ENCODE results near the gene CCN2. TPM values are rescaled to one million over a fixed set of nuclear protein-coding genes. Genes with fewer than 3 reads are reported as not detected.
A peak's percentile ranks its signal among the peaks of the same experiment; 100 is the strongest.
"Not testable (repeated sequence)": the region's sequence is repeated elsewhere in the genome, so short reads cannot be mapped to it uniquely, and the experiment has no call there.

Gene CCN2
- total RNA-seq, 1 donor from 2014 or later: 1,253 TPM

GRCh38 chr6:131917318-131917717, 33.9 kb downstream of the CCN2 start:
- peak overlapping the region; percentile 46 for H3K4me2 ChIP-seq (ENCODE audit: low read length)
- no peaks in the 10 kb centered on the region for H3K27me3 ChIP-seq (ENCODE audit: insufficient read depth, low read length)
- H3K27ac Mint-ChIP-seq (ENCODE audit: unreplicated experiment): peak overlapping the region; percentile 71

GRCh38 chr6:131916847-131917246, 34.3 kb downstream of the CCN2 start:
- Histone ChIP-seq H2AFZ (ENCODE audit: low read depth, low read length) (no peak overlapping the region), H3K79me2 (ENCODE audit: insufficient read depth, low read length) (no peaks in the 10 kb centered on the region), H3K9me3 (ENCODE audit: insufficient read depth, low read depth, low read length) (no peaks in the 10 kb centered on the region), H3K4me3 (ENCODE audit: insufficient read depth, low read depth, low read length) (no peak overlapping the region), H4K20me1 (ENCODE audit: insufficient read depth, low read length) (no peaks in the 10 kb centered on the region), H3K4me2 (ENCODE audit: low read length) (peak overlapping the region; percentile 46), H3K27ac (ENCODE audit: low read depth, low read length) (no peak overlapping the region), H3K27me3 (ENCODE audit: insufficient read depth, low read length) (no peaks in the 10 kb centered on the region), H3K4me1 (ENCODE audit: insufficient read depth, low read length) (peaks cover 7% of the 10 kb centered on the region), H3K9ac (ENCODE audit: low read length) (no peak overlapping the region), H3K36me3 (ENCODE audit: insufficient read depth, low read length) (no peaks in the 10 kb centered on the region)
- Mint-ChIP-seq H3K27me3 (ENCODE audit: low read depth, unreplicated experiment) (no peaks in the 10 kb centered on the region), H3K36me3 (ENCODE audit: low read depth, unreplicated experiment) (no peaks in the 10 kb centered on the region), H3K4me1 (ENCODE audit: low read depth, unreplicated experiment) (peaks cover 15% of the 10 kb centered on the region), H3K27ac (ENCODE audit: unreplicated experiment) (peak overlapping the region; percentile 71), H3K9me3 (ENCODE audit: unreplicated experiment) (peaks cover 4% of the 10 kb centered on the region), H3K4me3 (ENCODE audit: unreplicated experiment) (peak overlapping the region; percentile 51)
- FAIRE-seq: no peak
- DNase-seq (ENCODE audit: low read depth): peak; percentile 70
- TF ChIP-seq EZH2 (IDR thresholded peaks at IDR 0.05; ENCODE audit: insufficient read depth, low read length) (no peak), CTCF (IDR thresholded peaks at IDR 0.05; ENCODE audit: insufficient read depth, low read depth, low read length) (no peak)

More at GRCh38 chr6:131917318-131917717, 33.9 kb downstream of the CCN2 start:
- H3K9me3 ChIP-seq (ENCODE audit: insufficient read depth, low read depth, low read length): no peaks in the 10 kb centered on the region
- peak overlapping the region; percentile 51 for H3K4me3 Mint-ChIP-seq (ENCODE audit: unreplicated experiment)
- no peak overlapping the region for H2AFZ ChIP-seq (ENCODE audit: low read depth, low read length)
- no peaks in the 10 kb centered on the region for H3K27me3 Mint-ChIP-seq (ENCODE audit: low read depth, unreplicated experiment)
- FAIRE-seq: no peak
- peaks cover 7% of the 10 kb centered on the region for H3K4me1 ChIP-seq (ENCODE audit: insufficient read depth, low read length)
- H3K4me3 ChIP-seq (ENCODE audit: insufficient read depth, low read depth, low read length): no peak overlapping the region
- no peaks in the 10 kb centered on the region for H3K79me2 ChIP-seq (ENCODE audit: insufficient read depth, low read length)
- no peak overlapping the region for H3K9ac ChIP-seq (ENCODE audit: low read length)
- H3K4me1 Mint-ChIP-seq (ENCODE audit: low read depth, unreplicated experiment): peaks cover 15% of the 10 kb centered on the region
- no peak overlapping the region for H3K27ac ChIP-seq (ENCODE audit: low read depth, low read length)
- no peak for TF ChIP-seq CTCF (IDR thresholded peaks at IDR 0.05; ENCODE audit: insufficient read depth, low read depth, low read length)
- no peak for TF ChIP-seq EZH2 (IDR thresholded peaks at IDR 0.05; ENCODE audit: insufficient read depth, low read length)
- peaks cover 6% of the 10 kb centered on the region for H3K9me3 Mint-ChIP-seq (ENCODE audit: unreplicated experiment)
- no peaks in the 10 kb centered on the region for H3K36me3 ChIP-seq (ENCODE audit: insufficient read depth, low read length)
- H4K20me1 ChIP-seq (ENCODE audit: insufficient read depth, low read length): no peaks in the 10 kb centered on the region
- H3K36me3 Mint-ChIP-seq (ENCODE audit: low read depth, unreplicated experiment): no peaks in the 10 kb centered on the region
- DNase-seq (ENCODE audit: low read depth): peak; percentile 77

GRCh38 chr6:131916091-131916796, 34.9 kb downstream of the CCN2 start:
- not testable (repeated sequence) for H3K4me2 ChIP-seq (ENCODE audit: low read length); FAIRE-seq; H3K27ac Mint-ChIP-seq (ENCODE audit: unreplicated experiment); H3K36me3 Mint-ChIP-seq (ENCODE audit: low read depth, unreplicated experiment); H3K36me3 ChIP-seq (ENCODE audit: insufficient read depth, low read length); H3K9ac ChIP-seq (ENCODE audit: low read length); DNase-seq (ENCODE audit: low read depth); H3K4me3 Mint-ChIP-seq (ENCODE audit: unreplicated experiment); H4K20me1 ChIP-seq (ENCODE audit: insufficient read depth, low read length); H3K9me3 Mint-ChIP-seq (ENCODE audit: unreplicated experiment); H3K9me3 ChIP-seq (ENCODE audit: insufficient read depth, low read depth, low read length); H3K27me3 Mint-ChIP-seq (ENCODE audit: low read depth, unreplicated experiment); H3K27me3 ChIP-seq (ENCODE audit: insufficient read depth, low read length); H3K27ac ChIP-seq (ENCODE audit: low read depth, low read length); H3K4me3 ChIP-seq (ENCODE audit: insufficient read depth, low read depth, low read length); H2AFZ ChIP-seq (ENCODE audit: low read depth, low read length); H3K79me2 ChIP-seq (ENCODE audit: insufficient read depth, low read length); H3K4me1 ChIP-seq (ENCODE audit: insufficient read depth, low read length)
- H3K4me1 Mint-ChIP-seq (ENCODE audit: low read depth, unreplicated experiment): peaks cover 15% of the 10 kb centered on the region
